Endothelial cell of hepatic sinusoid (primary cell): ENCODE measurements around the gene SUSD2.
"Not testable (repeated sequence)": the region's sequence is repeated elsewhere in the genome, so short reads cannot be mapped to it uniquely, and the experiment has no call there.

Source experiments
- in situ Hi-C: cut with HindIII; loops from 2 replicates; pipeline ENCODE4 v1.10.0; 2017; ENCODE audit warnings: low sequenced_read_pairs

The SUSD2 gene

GRCh38 chr22:24186352-24186740, 5.1 kb downstream of the SUSD2 start:
- in situ Hi-C loops, result no loop called here

- in situ Hi-C loops, result no loop called here
Observed at GRCh38 chr22:24186892-24187670, 5.8 kb downstream of the SUSD2 start.

- in situ Hi-C loops, result no loop called here
Observed at GRCh38 chr22:24187731-24188644, 6.7 kb downstream of the SUSD2 start.

- in situ Hi-C loops, result no loop called here
Observed at GRCh38 chr22:24188705-24189248, 7.5 kb downstream of the SUSD2 start.

- in situ Hi-C loops, result no loop called here
Observed at GRCh38 chr22:24189249-24190158, 8.2 kb downstream of the SUSD2 start.

GRCh38 chr22:24190159-24190540, 8.9 kb downstream of the SUSD2 start:
- in situ Hi-C loops, result no loop called here

GRCh38 chr22:24190596-24191208, 9.4 kb downstream of the SUSD2 start:
- in situ Hi-C loops, result no loop called here

- in situ Hi-C loops, result no loop called here
Observed at GRCh38 chr22:24191381-24191841, 10.1 kb downstream of the SUSD2 start.

GRCh38 chr22:24191893-24192292, 10.6 kb downstream of the SUSD2 start:
- in situ Hi-C loops, result no loop called here

- in situ Hi-C loops, result no loop called here
Observed at GRCh38 chr22:24198682-24199052, 17.4 kb downstream of the SUSD2 start.

- in situ Hi-C loops, result loop anchor here (5.0 kb wide), 1 partner anchor 58 kb away; no protein-coding TSS in a partner anchor
Observed at GRCh38 chr22:24200619-24201212, 19.4 kb downstream of the SUSD2 start.

GRCh38 chr22:24201681-24202614, 20.7 kb downstream of the SUSD2 start:
- in situ Hi-C loops, result loop anchor here (5.0 kb wide), 1 partner anchor 60 kb away; no protein-coding TSS in a partner anchor

- in situ Hi-C loops, result loop anchor here (5.0 kb wide), 1 partner anchor 62 kb away; no protein-coding TSS in a partner anchor
Observed at GRCh38 chr22:24203856-24204255, 22.6 kb downstream of the SUSD2 start.

GRCh38 chr22:24205438-24206195, 24.3 kb downstream of the SUSD2 start:
- in situ Hi-C loops, result no loop called here

GRCh38 chr22:24206460-24207263, 25.4 kb downstream of the SUSD2 start:
- in situ Hi-C loops, result not testable (repeated sequence)

- in situ Hi-C loops, result no loop called here
Observed at GRCh38 chr22:24207264-24208011, 26.2 kb downstream of the SUSD2 start.
